ENCODE measurements around the gene FBXO24.
"Not testable (repeated sequence)": the region's sequence is repeated elsewhere in the genome, so short reads cannot be mapped to it uniquely, and the experiment has no call there.

Gene FBXO24
- 0.06 to 2.7 (median 0.63) reads per million in 9 experiments for total RNA-seq

GRCh38 chr7:100586266-100587025 is at the start of gene FBXO24:
TSS of gene FBXO24 (plus strand) at chr7:100586328. CDS start at chr7:100586626, 298 bp downstream.
- ATAC-seq (replicated peaks) = peak; percentile 80
- peak within 1 kb of the TSS; percentile 97 to 98 for H3K4me3 Mint-ChIP-seq
- H3K36me3 Mint-ChIP-seq (ENCODE audit: insufficient read depth) = peaks cover 33% of the 10 kb centered on the region
- peak; percentile 98 to 99 (median 99) for DNase-seq
- peaks cover 7 to 18% of the 10 kb centered on the region in 2 donors for H3K27me3 Mint-ChIP-seq
- no peaks in the 10 kb centered on the region for H3K9me3 Mint-ChIP-seq
- H3K27ac Mint-ChIP-seq = peak within 1 kb of the TSS; percentile 94 to 95
- peaks cover 30 to 33% of the 10 kb centered on the region in 2 donors for H3K4me1 Mint-ChIP-seq (ENCODE audit: low read depth in 2 of 2)

GRCh38 chr7:100536695-100537094 is 49.4 kb upstream of the FBXO24 start:
- not testable (repeated sequence) for ATAC-seq (replicated peaks); H3K27me3 Mint-ChIP-seq; H3K36me3 Mint-ChIP-seq (ENCODE audit: insufficient read depth); H3K9me3 Mint-ChIP-seq; DNase-seq; H3K27ac Mint-ChIP-seq; H3K4me3 Mint-ChIP-seq
- peaks cover 24 to 25% of the 10 kb centered on the region in 2 donors for H3K4me1 Mint-ChIP-seq (ENCODE audit: low read depth in 2 of 2)

- Mint-ChIP-seq H3K4me1 (ENCODE audit: low read depth in 2 of 2) (peaks cover 38% of the 10 kb centered on the region in 2 donors), H3K9me3 (no peaks in the 10 kb centered on the region), H3K27ac (peak overlapping the region; percentile 58 to 82), H3K4me3 (peak overlapping the region; percentile 91 to 92), H3K27me3 (no peaks in the 10 kb centered on the region), H3K36me3 (ENCODE audit: insufficient read depth) (peaks cover 9% of the 10 kb centered on the region)
- DNase-seq = no peak
- no peak for ATAC-seq (replicated peaks)
Measured at GRCh38 chr7:100538348-100538653, 47.8 kb upstream of the FBXO24 start.

GRCh38 chr7:100538654-100539435 is 47.3 kb upstream of the FBXO24 start, which contains the start of gene AGFG2:
TSS of gene AGFG2 (plus strand) at chr7:100539203. CDS start at chr7:100539347, 144 bp downstream.
- DNase-seq (peak; percentile 99 to 100 (median 100)), ATAC-seq (replicated peaks) (peak; percentile 92)
- Mint-ChIP-seq H3K27ac (peak within 1 kb of the TSS; percentile 58 to 82), H3K9me3 (no peaks in the 10 kb centered on the region), H3K36me3 (ENCODE audit: insufficient read depth) (peaks cover 9% of the 10 kb centered on the region), H3K4me3 (peak within 1 kb of the TSS; percentile 91 to 92), H3K27me3 (no peaks in the 10 kb centered on the region), H3K4me1 (ENCODE audit: low read depth in 2 of 2) (peaks cover 43% of the 10 kb centered on the region in 2 donors)

- peaks cover 9% of the 10 kb centered on the region for H3K36me3 Mint-ChIP-seq (ENCODE audit: insufficient read depth)
Measured at GRCh38 chr7:100539436-100540006, 46.6 kb upstream of the FBXO24 start.

GRCh38 chr7:100540073-100540723 is 45.9 kb upstream of the FBXO24 start:
- Mint-ChIP-seq H3K9me3 (no peaks in the 10 kb centered on the region), H3K27me3 (no peaks in the 10 kb centered on the region), H3K4me1 (ENCODE audit: low read depth in 2 of 2) (peaks cover 57% of the 10 kb centered on the region in 2 donors), H3K36me3 (ENCODE audit: insufficient read depth) (peaks cover 9% of the 10 kb centered on the region), H3K4me3 (peak overlapping the region; percentile 91 to 92), H3K27ac (peak overlapping the region in 1 of 2 donors; percentile 58)
- ATAC-seq (replicated peaks) (no peak), DNase-seq (no peak)

More at GRCh38 chr7:100539436-100540006, 46.6 kb upstream of the FBXO24 start:
- no peaks in the 10 kb centered on the region for H3K27me3 Mint-ChIP-seq
- ATAC-seq (replicated peaks) (no peak), DNase-seq (no peak)
- H3K27ac Mint-ChIP-seq = peak overlapping the region; percentile 58 to 82
- peaks cover 50% of the 10 kb centered on the region in 2 donors for H3K4me1 Mint-ChIP-seq (ENCODE audit: low read depth in 2 of 2)
- no peaks in the 10 kb centered on the region for H3K9me3 Mint-ChIP-seq
- H3K4me3 Mint-ChIP-seq = peak overlapping the region; percentile 91 to 92

GRCh38 chr7:100541309-100541708 is 44.8 kb upstream of the FBXO24 start:
- not testable (repeated sequence) for H3K9me3 Mint-ChIP-seq; DNase-seq; H3K27me3 Mint-ChIP-seq; H3K36me3 Mint-ChIP-seq (ENCODE audit: insufficient read depth); ATAC-seq (replicated peaks)
- Mint-ChIP-seq H3K27ac (peak overlapping the region; percentile 70 to 93), H3K4me3 (peak overlapping the region; percentile 91 to 92), H3K4me1 (ENCODE audit: low read depth in 2 of 2) (peaks cover 68% of the 10 kb centered on the region in 2 donors)

GRCh38 chr7:100543586-100543985 is 42.5 kb upstream of the FBXO24 start:
- Mint-ChIP-seq H3K9me3 (no peaks in the 10 kb centered on the region), H3K36me3 (ENCODE audit: insufficient read depth) (peaks cover 6% of the 10 kb centered on the region), H3K27me3 (no peaks in the 10 kb centered on the region), H3K4me1 (ENCODE audit: low read depth in 2 of 2) (peaks cover 79 to 83% of the 10 kb centered on the region in 2 donors), H3K27ac (peak overlapping the region; percentile 93 to 95), H3K4me3 (peak overlapping the region; percentile 91 to 92)
- ATAC-seq (replicated peaks) (no peak), DNase-seq (no peak)

- Mint-ChIP-seq H3K9me3 (no peaks in the 10 kb centered on the region), H3K27ac (peak overlapping the region; percentile 93 to 95), H3K4me3 (peak overlapping the region; percentile 91 to 92), H3K27me3 (no peaks in the 10 kb centered on the region), H3K4me1 (ENCODE audit: low read depth in 2 of 2) (peaks cover 81 to 83% of the 10 kb centered on the region in 2 donors), H3K36me3 (ENCODE audit: insufficient read depth) (peaks cover 5% of the 10 kb centered on the region)
- DNase-seq (no peak), ATAC-seq (replicated peaks) (no peak)
Measured at GRCh38 chr7:100544386-100544785, 41.7 kb upstream of the FBXO24 start.

- Mint-ChIP-seq H3K27ac (peak overlapping the region; percentile 93 to 95), H3K4me3 (peak overlapping the region; percentile 91 to 92), H3K27me3 (no peaks in the 10 kb centered on the region), H3K9me3 (no peaks in the 10 kb centered on the region), H3K36me3 (ENCODE audit: insufficient read depth) (peaks cover 9% of the 10 kb centered on the region), H3K4me1 (ENCODE audit: low read depth in 2 of 2) (peaks cover 81 to 82% of the 10 kb centered on the region in 2 donors)
- DNase-seq = no peak
- no peak for ATAC-seq (replicated peaks)
Measured at GRCh38 chr7:100544967-100545359, 41.2 kb upstream of the FBXO24 start.

- DNase-seq = no peak
- Mint-ChIP-seq H3K4me1 (ENCODE audit: low read depth in 2 of 2) (peaks cover 82 to 87% of the 10 kb centered on the region in 2 donors), H3K27me3 (no peaks in the 10 kb centered on the region), H3K36me3 (ENCODE audit: insufficient read depth) (peaks cover 15% of the 10 kb centered on the region), H3K27ac (peak overlapping the region; percentile 93 to 95), H3K9me3 (no peaks in the 10 kb centered on the region), H3K4me3 (peak overlapping the region; percentile 91 to 92)
- peak; percentile 54 for ATAC-seq (replicated peaks)
Measured at GRCh38 chr7:100545360-100546128, 40.6 kb upstream of the FBXO24 start.

- Mint-ChIP-seq H3K9me3 (no peaks in the 10 kb centered on the region), H3K4me1 (ENCODE audit: low read depth in 2 of 2) (peaks cover 79 to 85% of the 10 kb centered on the region in 2 donors), H3K36me3 (ENCODE audit: insufficient read depth) (peaks cover 21% of the 10 kb centered on the region), H3K27ac (peak overlapping the region; percentile 93 to 95), H3K27me3 (no peaks in the 10 kb centered on the region), H3K4me3 (peak overlapping the region; percentile 91 to 92)
- peak; percentile 82 for ATAC-seq (replicated peaks)
- peak; percentile 36 to 45 (median 42) for DNase-seq
Measured at GRCh38 chr7:100546129-100546925, 39.8 kb upstream of the FBXO24 start.

Data from effector memory CD8-positive, alpha-beta T cell (primary cell).